ENCODE data around the gene SLC22A14.

GRCh38 chr3:38297537-38297936, 15.4 kb downstream of the SLC22A14 start:
- TF ChIP-seq CTCF (IDR thresholded peaks at IDR 0.05), result no peak
- no peak for TF ChIP-seq POLR2A (IDR thresholded peaks at IDR 0.05)
